CD14-positive monocyte (primary cell): ENCODE measurements around the gene TRAF3IP3. TPM values are rescaled to one million over a fixed set of nuclear protein-coding genes. Genes with fewer than 3 reads are reported as not detected.

ENCODE experiments used
- DNase-seq, 3 donors: peaks; one replicate each; pipeline ENCODE4 v3.0.0-alpha.2; 2011 to 2022
- H2AFZ ChIP-seq: 2 replicates; pipeline ENCODE4 v1.6.0; 2012; ENCODE audit warnings: mild to moderate bottlenecking, low read depth, low read length, inconsistent platforms; ENCODE audit not compliant: insufficient read depth, poor library complexity, severe bottlenecking
- H3K27ac ChIP-seq, 2 donors: 1 replicate in 1 of 2; 2 replicates in 1 of 2; pipeline ENCODE4 v1.5.1; 2012 to 2013; ENCODE audit warnings: low read length in 2 of 2, control low read depth in 1 of 2, inconsistent platforms in 1 of 2, low read depth in 1 of 2, mild to moderate bottlenecking in 1 of 2
- H3K27me3 ChIP-seq, 2 donors: one replicate each; pipeline versions ENCODE4 v1.6.0 to v1.6.1; 2011 to 2013; ENCODE audit warnings: low read length in 2 of 2; ENCODE audit not compliant: control insufficient read depth in 2 of 2, insufficient read depth in 2 of 2
- H3K36me3 ChIP-seq, 2 donors: replicated peaks in 1 of 2; 1 replicate in 1 of 2; 2 replicates in 1 of 2; pipeline versions ENCODE4 v1.5.1 to v1.6.1; 2012 to 2013; ENCODE audit warnings: low read length in 2 of 2, control low read depth in 1 of 2, inconsistent platforms in 1 of 2, mild to moderate bottlenecking in 1 of 2; ENCODE audit not compliant: insufficient read depth in 2 of 2, control insufficient read depth in 1 of 2
- H3K4me1 ChIP-seq, 2 donors: 1 replicate in 1 of 2; 2 replicates in 1 of 2; pipeline versions ENCODE4 v1.5.1 to v1.6.1; 2012 to 2013; ENCODE audit warnings: low read length in 2 of 2, control low read depth in 1 of 2, inconsistent platforms in 1 of 2, mild to moderate bottlenecking in 1 of 2, moderate library complexity in 1 of 2; ENCODE audit not compliant: insufficient read depth in 2 of 2, control insufficient read depth in 1 of 2
- H3K4me2 ChIP-seq: replicated peaks from 2 replicates; pipeline ENCODE3; 2012; ENCODE audit warnings: low read length, moderate library complexity, mild to moderate bottlenecking; ENCODE audit not compliant: poor library complexity, severe bottlenecking; ENCODE audit errors: extremely low read depth
- H3K4me3 ChIP-seq, 3 experiments: fragments of 200-600 bp in 1 of 3; sonication (generic) in 1 of 3; replicated peaks in 1 of 3; 1 replicate in 2 of 3; 2 replicates in 1 of 3; pipeline ENCODE4 v1.5.1; 2011 to 2013; ENCODE audit warnings: low read length in 3 of 3, mild to moderate bottlenecking in 3 of 3, control low read depth in 2 of 3, low read depth in 2 of 3, inconsistent platforms in 1 of 3, moderate library complexity in 1 of 3
- H3K79me2 ChIP-seq: 2 replicates; pipeline ENCODE4 v1.6.0; 2012; ENCODE audit warnings: mild to moderate bottlenecking, control low read depth, inconsistent platforms, low read length, moderate library complexity; ENCODE audit not compliant: insufficient read depth
- H3K9ac ChIP-seq: 2 replicates; pipeline ENCODE4 v1.6.0; 2017; ENCODE audit warnings: low read length, mild to moderate bottlenecking; ENCODE audit not compliant: insufficient read depth, poor library complexity, severe bottlenecking
- H3K9me3 ChIP-seq, 2 donors: replicated peaks in 1 of 2; 1 replicate in 1 of 2; 2 replicates in 1 of 2; pipeline versions ENCODE4 v1.5.1 to v1.6.1; 2012 to 2013; ENCODE audit warnings: low read length in 2 of 2, control low read depth in 1 of 2; ENCODE audit not compliant: control insufficient read depth in 1 of 2, insufficient read depth in 1 of 2
- H4K20me1 ChIP-seq: 2 replicates; pipeline ENCODE4 v1.6.0; 2012; ENCODE audit warnings: mild to moderate bottlenecking, low read length, control low read depth, moderate library complexity; ENCODE audit not compliant: insufficient read depth
- H3K27ac Mint-ChIP-seq, 7 donors: one replicate each; pipeline ENCODE4 v1.8.0; 2020; ENCODE audit warnings: mild to moderate bottlenecking in 7 of 7, mixed read lengths in 7 of 7, moderate library complexity in 6 of 7, inconsistent platforms in 2 of 7
- H3K27me3 Mint-ChIP-seq, 3 donors: one replicate each; pipeline ENCODE4 v1.8.0; 2021 to 2022; ENCODE audit warnings: low read depth in 3 of 3, mild to moderate bottlenecking in 3 of 3, mixed read lengths in 3 of 3, moderate library complexity in 3 of 3, inconsistent platforms in 1 of 3
- H3K36me3 Mint-ChIP-seq, 2 donors: one replicate each; pipeline ENCODE4 v1.8.0; 2020; ENCODE audit warnings: mixed read lengths in 2 of 2, inconsistent platforms in 1 of 2, mild to moderate bottlenecking in 1 of 2
- H3K4me1 Mint-ChIP-seq: one replicate; pipeline ENCODE4 v1.8.0; 2020; ENCODE audit warnings: mild to moderate bottlenecking, mixed read lengths
- H3K4me3 Mint-ChIP-seq, 2 donors: one replicate each; pipeline ENCODE4 v1.8.0; 2020; ENCODE audit warnings: mild to moderate bottlenecking in 2 of 2, mixed read lengths in 2 of 2, moderate library complexity in 1 of 2
- H3K9me3 Mint-ChIP-seq, 7 donors: one replicate each; pipeline ENCODE4 v1.8.0; 2020 to 2022; ENCODE audit warnings: mixed read lengths in 7 of 7, mild to moderate bottlenecking in 6 of 7, moderate library complexity in 6 of 7, inconsistent platforms in 2 of 7
- CTCF ChIP-seq: fragments of 200-600 bp; IDR thresholded peaks from one replicate; pipeline ENCODE4 v1.8.0; 2022; ENCODE audit warnings: antibody characterized with exemption, mild to moderate bottlenecking
- WGBS: methylation state at CpG from one replicate; pipeline ENCODE4 v1.1.5; 2013; ENCODE audit warnings: missing lambda C conversion rate; ENCODE audit not compliant: insufficient coverage; 5-methylcytosine and 5-hydroxymethylcytosine counted together
- intact Hi-C, 2 donors: fragments of 100-400 bp; cut with micrococcal nuclease; formaldehyde crosslinking; loops; one replicate each; pipeline versions ENCODE4 v1.15.0 to v1.15.1; 2023
- polyA plus RNA-seq, 3 donors: library from polyadenylated mRNA; depleted of rRNA in 1 of 3; unstranded in 2 of 3; stranded (reverse) in 1 of 3; fragments of 300-500 nt in 2 of 3; fragments of >200 nt in 1 of 3; fragmentation: Illumina TruSeq in 2 of 3; gene quantifications; 1 replicate in 2 of 3; 2 replicates in 1 of 3; pipeline ENCODE4 v1.2.3, GENCODE V29; 2012 to 2021

Gene TRAF3IP3
- polyA plus RNA-seq, 3 donors: 89.3 to 266 (median 111) TPM

GRCh38 chr1:209778102-209778501 lies 22.2 kb downstream of the TRAF3IP3 start:
- H3K4me1 Mint-ChIP-seq: peaks cover 21% of the 10 kb centered on the region
- H3K4me2 ChIP-seq: no peak overlapping the region
- no peaks in the 10 kb centered on the region for H3K27me3 ChIP-seq
- no peak for TF ChIP-seq CTCF
- peaks cover 81 to 96% of the 10 kb centered on the region in 2 donors for H3K36me3 Mint-ChIP-seq
- H3K27me3 Mint-ChIP-seq: peaks cover 0 to 1% (median 0%) of the 10 kb centered on the region in 3 donors
- H3K4me1 ChIP-seq: peaks cover 14 to 24% of the 10 kb centered on the region in 2 donors
- no peak overlapping the region for H3K27ac ChIP-seq
- no peak overlapping the region for H3K27ac Mint-ChIP-seq
- intact Hi-C loops: no loop called here
- H3K9me3 ChIP-seq: no peaks in the 10 kb centered on the region
- no peaks in the 10 kb centered on the region for H3K9me3 Mint-ChIP-seq
- H3K79me2 ChIP-seq: no peaks in the 10 kb centered on the region
- no peak overlapping the region for H2AFZ ChIP-seq
- H3K4me3 ChIP-seq: no peak overlapping the region
- no peak for DNase-seq
- H4K20me1 ChIP-seq: peaks cover 71% of the 10 kb centered on the region
- no peak overlapping the region for H3K4me3 Mint-ChIP-seq
- H3K36me3 ChIP-seq: peaks cover 86 to 100% of the 10 kb centered on the region in 2 donors
- WGBS: 92% methylated on average over 1 of the region's 1 CpG
- no peak overlapping the region for H3K9ac ChIP-seq

- Mint-ChIP-seq H3K36me3 (peaks cover 70 to 75% of the 10 kb centered on the region in 2 donors), H3K27ac (peak overlapping the region in 6 of 7 donors; percentile 42 to 88 (median 66)), H3K9me3 (no peaks in the 10 kb centered on the region), H3K4me3 (no peak overlapping the region), H3K4me1 (peaks cover 24% of the 10 kb centered on the region), H3K27me3 (no peaks in the 10 kb centered on the region)
- Histone ChIP-seq H3K4me1 (peaks cover 14 to 21% of the 10 kb centered on the region in 2 donors), H2AFZ (no peak overlapping the region), H3K36me3 (peaks cover 71 to 79% of the 10 kb centered on the region in 2 donors), H3K4me3 (no peak overlapping the region), H4K20me1 (peaks cover 50% of the 10 kb centered on the region), H3K9me3 (no peaks in the 10 kb centered on the region), H3K4me2 (no peak overlapping the region), H3K9ac (no peak overlapping the region), H3K79me2 (no peaks in the 10 kb centered on the region), H3K27me3 (no peaks in the 10 kb centered on the region), H3K27ac (peak overlapping the region in 1 of 2 donors; percentile 17)
- TF ChIP-seq CTCF: no peak
- 87% methylated on average over 3 of the region's 4 CpGs for WGBS
- no peak for DNase-seq
- intact Hi-C loops: no loop called here
Observed at GRCh38 chr1:209780268-209780667, 24.4 kb downstream of the TRAF3IP3 start.
